Astrocyte (in vitro differentiated cells and primary cell): ENCODE measurements around the gene OSBP. TPM values are rescaled to one million over a fixed set of nuclear protein-coding genes. Genes with fewer than 3 reads are reported as not detected.
"Not testable (repeated sequence)": the region's sequence is repeated elsewhere in the genome, so short reads cannot be mapped to it uniquely, and the experiment has no call there.

Source experiments
- DNase-seq: peaks from one replicate; pipeline ENCODE4 v3.0.0-alpha.2; 2010; ENCODE audit warnings: low read depth
- FAIRE-seq: peaks from 2 replicates; lab custom pipeline; 2011; peaks lifted over from hg19 to GRCh38; lab: Jason Lieb, UNC
- H2AFZ ChIP-seq: 2 replicates; pipeline ENCODE4 v1.6.0; 2012; ENCODE audit warnings: low read depth, low read length, inconsistent platforms
- H3K27ac ChIP-seq: 2 replicates; pipeline ENCODE4 v1.5.1; 2011; ENCODE audit warnings: low read depth, low read length, inconsistent platforms
- H3K27me3 ChIP-seq: 2 replicates; pipeline ENCODE4 v1.6.0; 2011; ENCODE audit warnings: low read length, inconsistent platforms; ENCODE audit not compliant: insufficient read depth
- H3K36me3 ChIP-seq: 2 replicates; pipeline ENCODE4 v1.5.1; 2011; ENCODE audit warnings: low read length, inconsistent platforms; ENCODE audit not compliant: insufficient read depth
- H3K4me1 ChIP-seq: 2 replicates; pipeline ENCODE4 v1.5.1; 2011; ENCODE audit warnings: low read length, inconsistent platforms; ENCODE audit not compliant: insufficient read depth
- H3K4me2 ChIP-seq: 2 replicates; pipeline ENCODE4 v1.6.0; 2012; ENCODE audit warnings: low read length, inconsistent platforms
- H3K4me3 ChIP-seq: 2 replicates; pipeline ENCODE4 v1.5.1; 2011; ENCODE audit warnings: low read depth, mild to moderate bottlenecking, low read length, inconsistent platforms; ENCODE audit not compliant: insufficient read depth
- H3K79me2 ChIP-seq: 2 replicates; pipeline ENCODE4 v1.6.0; 2012; ENCODE audit warnings: mild to moderate bottlenecking, low read length, inconsistent platforms; ENCODE audit not compliant: insufficient read depth
- H3K9ac ChIP-seq: 2 replicates; pipeline ENCODE4 v1.6.0; 2012; ENCODE audit warnings: mild to moderate bottlenecking, low read length, inconsistent platforms
- H3K9me3 ChIP-seq: 2 replicates; pipeline ENCODE4 v1.5.1; 2012; ENCODE audit warnings: low read depth, mild to moderate bottlenecking, low read length, inconsistent platforms; ENCODE audit not compliant: insufficient read depth
- H4K20me1 ChIP-seq: 2 replicates; pipeline ENCODE4 v1.6.0; 2012; ENCODE audit warnings: low read length, inconsistent platforms; ENCODE audit not compliant: insufficient read depth
- H3K27ac Mint-ChIP-seq: one replicate; pipeline ENCODE4 v1.8.0; 2021; ENCODE audit warnings: mild to moderate bottlenecking, mixed read lengths; ENCODE audit not compliant: unreplicated experiment
- H3K27me3 Mint-ChIP-seq: one replicate; pipeline ENCODE4 v1.8.0; 2021; ENCODE audit warnings: low read depth, mixed read lengths; ENCODE audit not compliant: unreplicated experiment
- H3K36me3 Mint-ChIP-seq: one replicate; pipeline ENCODE4 v1.8.0; 2021; ENCODE audit warnings: low read depth, mixed read lengths; ENCODE audit not compliant: unreplicated experiment
- H3K4me1 Mint-ChIP-seq: one replicate; pipeline ENCODE4 v1.8.0; 2021; ENCODE audit warnings: low read depth, mixed read lengths; ENCODE audit not compliant: unreplicated experiment
- H3K4me3 Mint-ChIP-seq: one replicate; pipeline ENCODE4 v1.8.0; 2021; ENCODE audit warnings: mild to moderate bottlenecking, moderate library complexity, mixed read lengths; ENCODE audit not compliant: unreplicated experiment
- H3K9me3 Mint-ChIP-seq: one replicate; pipeline ENCODE4 v1.8.0; 2021; ENCODE audit warnings: mild to moderate bottlenecking, mixed read lengths; ENCODE audit not compliant: unreplicated experiment
- EZH2 ChIP-seq: IDR thresholded peaks from 2 replicates; pipeline ENCODE4 v1.6.1; 2012; ENCODE audit warnings: mild to moderate bottlenecking, low read length, inconsistent platforms; ENCODE audit not compliant: insufficient read depth
- total RNA-seq: library from RNA; stranded (reverse); gene quantifications from 2 replicates; pipeline ENCODE4 v1.2.1, GENCODE V29; 2021
- TF ChIP-seq, protein P1 (sequence below): IDR thresholded peaks from 2 replicates; pipeline ENCODE4 v1.5.1; 2011; ENCODE audit warnings: low read depth, mild to moderate bottlenecking, inconsistent platforms, low read length, moderate library complexity; ENCODE audit not compliant: insufficient read depth

OSBP gene
- total RNA-seq, 1 donor from 2014 or later = 48.6 TPM

DNA sequence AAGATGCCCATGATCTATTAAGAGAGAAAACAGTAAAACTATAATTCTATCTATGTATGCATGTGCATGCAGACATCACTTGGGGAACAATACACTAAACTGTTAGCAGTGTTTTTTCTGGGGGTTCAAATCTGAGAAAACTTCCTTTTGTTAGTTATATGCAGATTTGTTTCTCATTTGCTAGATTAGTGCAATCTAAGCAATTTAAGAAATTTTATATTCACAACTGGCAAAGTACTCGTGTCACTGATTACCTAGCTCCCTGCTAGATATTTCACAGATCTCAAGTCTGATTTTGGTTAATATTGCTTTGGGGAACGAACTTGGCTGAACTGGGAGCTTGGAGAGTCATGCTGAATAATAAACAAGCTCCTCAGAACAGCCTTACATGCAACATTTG, 14.9 kb upstream of the OSBP start:
- DNase-seq (no peak), FAIRE-seq (no peak)
- H3K36me3 ChIP-seq = no peaks in the 10 kb centered on the region
- H3K4me1 ChIP-seq = no peaks in the 10 kb centered on the region
- H2AFZ ChIP-seq = no peak overlapping the region
- Mint-ChIP-seq H3K27ac (no peak overlapping the region), H3K9me3 (no peaks in the 10 kb centered on the region), H3K4me3 (no peak overlapping the region), H3K36me3 (peaks cover 1% of the 10 kb centered on the region), H3K27me3 (no peaks in the 10 kb centered on the region), H3K4me1 (peaks cover 6% of the 10 kb centered on the region)
- H3K4me3 ChIP-seq = no peak overlapping the region
- no peaks in the 10 kb centered on the region for H4K20me1 ChIP-seq
- no peak overlapping the region for H3K27ac ChIP-seq
- H3K9ac ChIP-seq = no peak overlapping the region
- H3K79me2 ChIP-seq = no peaks in the 10 kb centered on the region
- no peaks in the 10 kb centered on the region for H3K9me3 ChIP-seq
- TF ChIP-seq EZH2 = no peak
- TF ChIP-seq, protein P1, sequence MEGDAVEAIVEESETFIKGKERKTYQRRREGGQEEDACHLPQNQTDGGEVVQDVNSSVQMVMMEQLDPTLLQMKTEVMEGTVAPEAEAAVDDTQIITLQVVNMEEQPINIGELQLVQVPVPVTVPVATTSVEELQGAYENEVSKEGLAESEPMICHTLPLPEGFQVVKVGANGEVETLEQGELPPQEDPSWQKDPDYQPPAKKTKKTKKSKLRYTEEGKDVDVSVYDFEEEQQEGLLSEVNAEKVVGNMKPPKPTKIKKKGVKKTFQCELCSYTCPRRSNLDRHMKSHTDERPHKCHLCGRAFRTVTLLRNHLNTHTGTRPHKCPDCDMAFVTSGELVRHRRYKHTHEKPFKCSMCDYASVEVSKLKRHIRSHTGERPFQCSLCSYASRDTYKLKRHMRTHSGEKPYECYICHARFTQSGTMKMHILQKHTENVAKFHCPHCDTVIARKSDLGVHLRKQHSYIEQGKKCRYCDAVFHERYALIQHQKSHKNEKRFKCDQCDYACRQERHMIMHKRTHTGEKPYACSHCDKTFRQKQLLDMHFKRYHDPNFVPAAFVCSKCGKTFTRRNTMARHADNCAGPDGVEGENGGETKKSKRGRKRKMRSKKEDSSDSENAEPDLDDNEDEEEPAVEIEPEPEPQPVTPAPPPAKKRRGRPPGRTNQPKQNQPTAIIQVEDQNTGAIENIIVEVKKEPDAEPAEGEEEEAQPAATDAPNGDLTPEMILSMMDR = no peak
- H3K4me2 ChIP-seq = no peak overlapping the region
- H3K27me3 ChIP-seq = no peaks in the 10 kb centered on the region

DNA sequence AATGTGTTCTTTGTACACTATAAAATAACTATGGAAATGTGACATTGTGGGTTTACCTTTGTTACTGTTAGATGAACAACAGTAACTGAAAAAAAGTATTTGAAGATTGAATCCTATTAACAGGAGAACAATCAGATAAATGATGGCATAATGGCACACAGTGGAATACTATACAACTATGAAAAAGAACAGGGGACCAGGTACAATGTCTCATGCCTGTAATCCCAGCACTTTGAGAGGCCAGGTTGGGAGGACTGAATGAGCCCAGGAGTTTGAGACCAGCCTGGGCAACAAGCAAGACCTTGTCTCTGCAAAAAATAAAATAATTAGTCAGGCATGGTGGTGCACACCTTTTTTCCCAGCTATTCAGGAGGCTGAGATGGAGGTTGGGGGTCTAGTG, 14.4 kb upstream of the OSBP start:
- DNase-seq (no peak), FAIRE-seq (no peak)
- no peaks in the 10 kb centered on the region for H3K9me3 ChIP-seq
- H2AFZ ChIP-seq = no peak overlapping the region
- no peak overlapping the region for H3K27ac Mint-ChIP-seq
- no peak overlapping the region for H3K4me3 ChIP-seq
- TF ChIP-seq EZH2 = no peak
- TF ChIP-seq, protein P1 = no peak
- H3K36me3 Mint-ChIP-seq = no peaks in the 10 kb centered on the region
- no peak overlapping the region for H3K4me2 ChIP-seq
- H3K27me3 Mint-ChIP-seq = no peaks in the 10 kb centered on the region
- no peaks in the 10 kb centered on the region for H3K27me3 ChIP-seq
- no peaks in the 10 kb centered on the region for H3K36me3 ChIP-seq
- H3K4me1 Mint-ChIP-seq = peaks cover 6% of the 10 kb centered on the region
- H3K9ac ChIP-seq = no peak overlapping the region
- H3K4me3 Mint-ChIP-seq = no peak overlapping the region
- no peaks in the 10 kb centered on the region for H3K9me3 Mint-ChIP-seq
- no peaks in the 10 kb centered on the region for H3K79me2 ChIP-seq
- no peak overlapping the region for H3K27ac ChIP-seq
- H3K4me1 ChIP-seq = no peaks in the 10 kb centered on the region
- H4K20me1 ChIP-seq = no peaks in the 10 kb centered on the region

DNA sequence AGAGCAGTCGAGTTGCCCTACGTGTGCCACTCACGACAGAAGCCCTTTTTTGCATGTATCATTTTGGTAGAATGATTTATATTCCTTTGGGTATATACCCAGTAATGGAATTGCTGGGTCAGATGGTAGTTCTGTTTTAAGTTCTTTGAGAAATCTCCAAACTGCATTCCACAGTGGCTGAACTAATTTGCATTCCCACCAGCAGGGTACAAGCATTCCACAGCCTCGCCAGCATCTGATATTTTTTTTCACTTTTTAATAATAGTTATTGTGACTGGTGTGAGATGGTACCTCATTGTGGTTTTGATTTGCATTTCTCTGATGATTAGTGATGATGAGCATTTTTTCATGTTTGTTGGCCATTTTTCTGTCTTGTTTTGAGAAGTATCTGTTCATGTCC, 11.4 kb upstream of the OSBP start:
- not testable (repeated sequence) for H3K36me3 ChIP-seq, DNase-seq, H3K27ac ChIP-seq, H3K4me3 Mint-ChIP-seq, H3K79me2 ChIP-seq, FAIRE-seq, H2AFZ ChIP-seq, H3K27me3 ChIP-seq, H3K4me1 ChIP-seq, H3K4me1 Mint-ChIP-seq, H3K4me2 ChIP-seq, H3K9me3 ChIP-seq, H3K9me3 Mint-ChIP-seq, H3K36me3 Mint-ChIP-seq, H4K20me1 ChIP-seq, H3K9ac ChIP-seq, H3K4me3 ChIP-seq, H3K27me3 Mint-ChIP-seq
- TF ChIP-seq, protein P1 = peak; percentile 23
- peak overlapping the region; percentile 15 for H3K27ac Mint-ChIP-seq
